ENCODE results near the gene STK16. TPM values are rescaled to one million over a fixed set of nuclear protein-coding genes. Genes with fewer than 3 reads are reported as not detected.

Gene STK16
- polyA plus RNA-seq, 1 donor from 2014 or later = 64.9 TPM

DNA sequence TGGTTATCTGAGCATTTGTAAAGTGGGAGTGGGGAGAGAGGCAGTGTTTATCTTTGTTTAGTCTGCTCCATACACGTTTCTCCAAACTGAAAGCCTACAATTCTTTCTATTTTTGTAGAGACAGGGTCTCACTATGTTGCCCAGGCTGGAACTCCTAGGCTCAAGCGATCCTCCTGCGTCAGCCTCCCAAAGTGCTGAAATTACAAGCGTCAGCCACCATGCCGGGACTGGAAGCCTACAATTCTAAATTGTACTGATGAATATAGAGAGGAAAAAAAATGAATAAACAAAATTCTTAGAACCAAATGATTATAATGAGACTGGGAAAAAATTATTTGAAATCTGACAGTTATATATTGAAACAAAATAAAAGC is 40.1 kb upstream of the STK16 start:
- no peak for TF ChIP-seq EZH2 (IDR thresholded peaks at IDR 0.05; ENCODE audit: borderline replicate concordance, insufficient read depth, low read length, poor library complexity, severe bottlenecking)
- no peak for TF ChIP-seq MXI1 (conservative IDR thresholded peaks at IDR 0.05; ENCODE audit: poor library complexity, severe bottlenecking)
- TF ChIP-seq, protein P1, sequence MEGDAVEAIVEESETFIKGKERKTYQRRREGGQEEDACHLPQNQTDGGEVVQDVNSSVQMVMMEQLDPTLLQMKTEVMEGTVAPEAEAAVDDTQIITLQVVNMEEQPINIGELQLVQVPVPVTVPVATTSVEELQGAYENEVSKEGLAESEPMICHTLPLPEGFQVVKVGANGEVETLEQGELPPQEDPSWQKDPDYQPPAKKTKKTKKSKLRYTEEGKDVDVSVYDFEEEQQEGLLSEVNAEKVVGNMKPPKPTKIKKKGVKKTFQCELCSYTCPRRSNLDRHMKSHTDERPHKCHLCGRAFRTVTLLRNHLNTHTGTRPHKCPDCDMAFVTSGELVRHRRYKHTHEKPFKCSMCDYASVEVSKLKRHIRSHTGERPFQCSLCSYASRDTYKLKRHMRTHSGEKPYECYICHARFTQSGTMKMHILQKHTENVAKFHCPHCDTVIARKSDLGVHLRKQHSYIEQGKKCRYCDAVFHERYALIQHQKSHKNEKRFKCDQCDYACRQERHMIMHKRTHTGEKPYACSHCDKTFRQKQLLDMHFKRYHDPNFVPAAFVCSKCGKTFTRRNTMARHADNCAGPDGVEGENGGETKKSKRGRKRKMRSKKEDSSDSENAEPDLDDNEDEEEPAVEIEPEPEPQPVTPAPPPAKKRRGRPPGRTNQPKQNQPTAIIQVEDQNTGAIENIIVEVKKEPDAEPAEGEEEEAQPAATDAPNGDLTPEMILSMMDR (IDR thresholded peaks at IDR 0.05; ENCODE audit: poor library complexity, severe bottlenecking) = no peak

DNA sequence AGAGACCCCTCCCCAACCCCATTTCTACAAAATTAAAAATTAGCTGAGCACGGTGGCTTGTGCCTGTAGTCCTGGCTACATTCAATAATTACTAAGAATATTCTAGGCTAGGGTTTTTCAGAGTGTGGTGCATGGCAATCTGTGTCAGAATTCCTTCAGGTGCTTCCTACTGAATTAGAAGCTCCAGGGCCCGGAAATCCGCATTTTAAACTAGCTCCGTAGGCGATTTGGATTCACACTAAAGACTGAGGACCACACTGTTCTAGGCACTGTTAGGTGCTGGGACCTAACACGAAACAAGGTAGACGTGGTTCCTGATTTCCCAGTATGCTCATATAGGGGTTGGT is 39.3 kb upstream of the STK16 start:
- TF ChIP-seq, protein P1 (IDR thresholded peaks at IDR 0.05; ENCODE audit: poor library complexity, severe bottlenecking) = no peak
- TF ChIP-seq TAF1 (IDR thresholded peaks at IDR 0.05; ENCODE audit: low read depth) (no peak), SMC3 (conservative IDR thresholded peaks at IDR 0.05; ENCODE audit: poor library complexity) (no peak), EZH2 (IDR thresholded peaks at IDR 0.05; ENCODE audit: borderline replicate concordance, insufficient read depth, low read length, poor library complexity, severe bottlenecking) (no peak), RAD21 (conservative IDR thresholded peaks at IDR 0.05) (no peak), POLR2AphosphoS5 (IDR thresholded peaks at IDR 0.05) (no peak)
- TF ChIP-seq, protein P2, sequence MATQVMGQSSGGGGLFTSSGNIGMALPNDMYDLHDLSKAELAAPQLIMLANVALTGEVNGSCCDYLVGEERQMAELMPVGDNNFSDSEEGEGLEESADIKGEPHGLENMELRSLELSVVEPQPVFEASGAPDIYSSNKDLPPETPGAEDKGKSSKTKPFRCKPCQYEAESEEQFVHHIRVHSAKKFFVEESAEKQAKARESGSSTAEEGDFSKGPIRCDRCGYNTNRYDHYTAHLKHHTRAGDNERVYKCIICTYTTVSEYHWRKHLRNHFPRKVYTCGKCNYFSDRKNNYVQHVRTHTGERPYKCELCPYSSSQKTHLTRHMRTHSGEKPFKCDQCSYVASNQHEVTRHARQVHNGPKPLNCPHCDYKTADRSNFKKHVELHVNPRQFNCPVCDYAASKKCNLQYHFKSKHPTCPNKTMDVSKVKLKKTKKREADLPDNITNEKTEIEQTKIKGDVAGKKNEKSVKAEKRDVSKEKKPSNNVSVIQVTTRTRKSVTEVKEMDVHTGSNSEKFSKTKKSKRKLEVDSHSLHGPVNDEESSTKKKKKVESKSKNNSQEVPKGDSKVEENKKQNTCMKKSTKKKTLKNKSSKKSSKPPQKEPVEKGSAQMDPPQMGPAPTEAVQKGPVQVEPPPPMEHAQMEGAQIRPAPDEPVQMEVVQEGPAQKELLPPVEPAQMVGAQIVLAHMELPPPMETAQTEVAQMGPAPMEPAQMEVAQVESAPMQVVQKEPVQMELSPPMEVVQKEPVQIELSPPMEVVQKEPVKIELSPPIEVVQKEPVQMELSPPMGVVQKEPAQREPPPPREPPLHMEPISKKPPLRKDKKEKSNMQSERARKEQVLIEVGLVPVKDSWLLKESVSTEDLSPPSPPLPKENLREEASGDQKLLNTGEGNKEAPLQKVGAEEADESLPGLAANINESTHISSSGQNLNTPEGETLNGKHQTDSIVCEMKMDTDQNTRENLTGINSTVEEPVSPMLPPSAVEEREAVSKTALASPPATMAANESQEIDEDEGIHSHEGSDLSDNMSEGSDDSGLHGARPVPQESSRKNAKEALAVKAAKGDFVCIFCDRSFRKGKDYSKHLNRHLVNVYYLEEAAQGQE (IDR thresholded peaks at IDR 0.05; ENCODE audit: borderline replicate concordance) = no peak
- H2AFZ ChIP-seq (ENCODE audit: low read depth, low read length) = peak overlapping the region; percentile 87
- peak overlapping the region; percentile 96 for H3K27ac ChIP-seq (ENCODE audit: low read length)
- peak overlapping the region; percentile 76 for H3K4me2 ChIP-seq (ENCODE audit: low read length)
- peak overlapping the region; percentile 78 for H3K4me3 ChIP-seq (ENCODE audit: low read length)
- no peaks in the 10 kb centered on the region for H3K27me3 ChIP-seq (ENCODE audit: insufficient read depth, low read depth, low read length)
- peak overlapping the region; percentile 90 for H3K9ac ChIP-seq (ENCODE audit: low read length)
- H3K9me2 ChIP-seq (ENCODE audit: insufficient read depth, low read length) = no peaks in the 10 kb centered on the region
- H3K36me3 ChIP-seq (ENCODE audit: insufficient read depth, low read length) = no peaks in the 10 kb centered on the region
- no peaks in the 10 kb centered on the region for H4K20me1 ChIP-seq (ENCODE audit: insufficient read depth)
- H3K9me3 ChIP-seq (ENCODE audit: low read length) = no peaks in the 10 kb centered on the region
- no peaks in the 10 kb centered on the region for H3F3A ChIP-seq (ENCODE audit: insufficient read depth, low read length, poor library complexity, severe bottlenecking)
- H3K79me2 ChIP-seq (replicated peaks; ENCODE audit: insufficient read depth, low read length) = no peaks in the 10 kb centered on the region

More for the DNA sequence above, 40.1 kb upstream of the STK16 start:
- Histone ChIP-seq H3K9ac (ENCODE audit: low read length) (no peak overlapping the region), H3K9me2 (ENCODE audit: insufficient read depth, low read length) (no peaks in the 10 kb centered on the region), H3F3A (ENCODE audit: insufficient read depth, low read length, poor library complexity, severe bottlenecking) (no peaks in the 10 kb centered on the region), H4K20me1 (ENCODE audit: insufficient read depth) (no peaks in the 10 kb centered on the region), H3K4me3 (ENCODE audit: low read length) (no peak overlapping the region), H3K36me3 (ENCODE audit: insufficient read depth, low read length) (no peaks in the 10 kb centered on the region), H3K4me2 (ENCODE audit: low read length) (no peak overlapping the region), H3K27me3 (ENCODE audit: insufficient read depth, low read depth, low read length) (no peaks in the 10 kb centered on the region), H3K27ac (ENCODE audit: low read length) (no peak overlapping the region), H2AFZ (ENCODE audit: low read depth, low read length) (no peak overlapping the region), H3K79me2 (replicated peaks; ENCODE audit: insufficient read depth, low read length) (no peaks in the 10 kb centered on the region), H3K9me3 (ENCODE audit: low read length) (no peaks in the 10 kb centered on the region)

All from neural cell (in vitro differentiated cells).